GM12878 (cell line): ENCODE data around the gene PIGV. TPM values are rescaled to one million over a fixed set of nuclear protein-coding genes. Genes with fewer than 3 reads are reported as not detected.

Source experiments
- BHLHE40 ChIP-seq, 2 experiments: fragments of 450-650 bp in 1 of 2; IDR thresholded peaks; 2 replicates each; pipeline ENCODE4 v1.6.1; 2011 to 2017; ENCODE audit warnings: low read depth in 2 of 2, borderline replicate concordance in 1 of 2, improper control_type of control experiment in 1 of 2, low read length in 1 of 2, mild to moderate bottlenecking in 1 of 2
- BRCA1 ChIP-seq: IDR thresholded peaks from 2 replicates; pipeline ENCODE4 v1.6.1; 2011; ENCODE audit warnings: low read depth, low read length, improper control_type of control experiment
- CREB1 ChIP-seq: IDR thresholded peaks from 2 replicates; pipeline ENCODE4 v1.6.1; 2012; ENCODE audit warnings: low read depth, mild to moderate bottlenecking, inconsistent platforms
- E2F8 ChIP-seq: fragments of 450-650 bp; IDR thresholded peaks from 2 replicates; pipeline ENCODE4 v1.6.1; 2018; ENCODE audit warnings: mild to moderate bottlenecking, low read depth, moderate library complexity; ENCODE audit not compliant: partially characterized antibody
- E4F1 ChIP-seq: fragments of 450-650 bp; IDR thresholded peaks from 2 replicates; pipeline ENCODE4 v1.6.1; 2018; ENCODE audit warnings: borderline replicate concordance, mild to moderate bottlenecking; ENCODE audit not compliant: partially characterized antibody
- EP300 ChIP-seq, 2 experiments: fragments of 150-350 bp in 1 of 2; IDR thresholded peaks; 2 replicates each; pipeline ENCODE4 v1.6.1; 2011 to 2012; ENCODE audit warnings: low read depth in 2 of 2, low read length in 2 of 2, borderline replicate concordance in 1 of 2, improper control_type of control experiment in 1 of 2, inconsistent platforms in 1 of 2; ENCODE audit not compliant: control insufficient read depth in 1 of 2
- IRF3 ChIP-seq: fragments of 450-650 bp; IDR thresholded peaks from 2 replicates; pipeline ENCODE4 v1.6.1; 2014; ENCODE audit warnings: mild to moderate bottlenecking
- KLF5 ChIP-seq: fragments of 450-650 bp; IDR thresholded peaks from 2 replicates; pipeline ENCODE4 v1.6.1; 2014; ENCODE audit warnings: mild to moderate bottlenecking; ENCODE audit not compliant: partially characterized antibody
- MTA2 ChIP-seq: fragments of 450-650 bp; IDR thresholded peaks from 2 replicates; pipeline ENCODE4 v1.6.1; 2016; ENCODE audit warnings: low read depth, mild to moderate bottlenecking, moderate library complexity
- MXI1 ChIP-seq: fragments of 150-350 bp; IDR thresholded peaks from 2 replicates; pipeline ENCODE4 v1.6.1; 2011; ENCODE audit warnings: low read depth, mild to moderate bottlenecking, inconsistent platforms, low read length, improper control_type of control experiment
- NFXL1 ChIP-seq: fragments of 450-650 bp; IDR thresholded peaks from 2 replicates; pipeline ENCODE4 v1.6.1; 2017; ENCODE audit warnings: antibody characterized with exemption, mild to moderate bottlenecking, borderline replicate concordance
- NFYA ChIP-seq: IDR thresholded peaks from 2 replicates; pipeline ENCODE4 v1.6.1; 2011; ENCODE audit warnings: low read depth, mild to moderate bottlenecking, low read length, improper control_type of control experiment, borderline replicate concordance
- YBX1 ChIP-seq: fragments of 450-650 bp; IDR thresholded peaks from 2 replicates; pipeline ENCODE4 v1.6.1; 2016; ENCODE audit warnings: antibody characterized with exemption
- ZBED1 ChIP-seq: IDR thresholded peaks from 2 replicates; pipeline ENCODE4 v1.6.1; 2016; ENCODE audit warnings: borderline replicate concordance
- ZBTB40 ChIP-seq: fragments of 450-650 bp; IDR thresholded peaks from 2 replicates; pipeline ENCODE4 v1.6.1; 2016; ENCODE audit warnings: mild to moderate bottlenecking, moderate library complexity, borderline replicate concordance
- ZZZ3 ChIP-seq: IDR thresholded peaks from 2 replicates; pipeline ENCODE4 v1.6.1; 2011; ENCODE audit warnings: low read depth; ENCODE audit not compliant: control insufficient read depth, insufficient read length
- polyA plus RNA-seq, 11 experiments: library from polyadenylated mRNA; depleted of rRNA in 4 of 11; unstranded in 6 of 11; stranded (reverse) in 5 of 11; fragments of >200 nt; fragmentation: Nextera tagmentation in 4 of 11; fragmentation: Illumina TruSeq in 1 of 11; extraction: Ambion mirVana in 4 of 11; extraction: Trizol in 1 of 11; gene quantifications; 1 replicate in 1 of 11; 2 replicates in 10 of 11; pipeline versions ENCODE4 v1.2.1 to v1.2.3, GENCODE V29; 2011 to 2016; ENCODE audit warnings: inconsistent platforms in 2 of 11, missing spikeins in 2 of 11, low read depth in 1 of 11
- total RNA-seq, 4 experiments: library from RNA; depleted of rRNA in 3 of 4; stranded (reverse); fragments of >200 nt in 3 of 4; fragmentation: Illumina TruSeq in 1 of 4; extraction: Trizol in 1 of 4; gene quantifications; 2 replicates each; pipeline versions ENCODE4 v1.2.1 to v1.2.3, GENCODE V29; 2013 to 2021

The PIGV gene
- total and polyA plus RNA-seq, 10 of the 15 experiments (the other 5 are each of a cell fraction or from before 2014, with no cell fraction given): 8.8 to 18.1 (median 11.9) TPM

- no peak for TF ChIP-seq E4F1
- no peak for TF ChIP-seq KLF5
- no peak for TF ChIP-seq YBX1
- TF ChIP-seq MXI1: no peak
- TF ChIP-seq EP300 (IDR thresholded peaks at IDR 0.05; ENCODE audit: borderline replicate concordance in 1 of 2, control insufficient read depth in 1 of 2, low read depth in 2 of 2, low read length in 2 of 2): no peak
- no peak for TF ChIP-seq IRF3
- no peak for TF ChIP-seq BRCA1
- no peak for TF ChIP-seq ZZZ3
- no peak for TF ChIP-seq E2F8
- no peak for TF ChIP-seq NFXL1
- peak in 1 of 2 experiments; percentile 46; a peak in 2 of 4 replicates for TF ChIP-seq BHLHE40 (IDR thresholded peaks at IDR 0.05; ENCODE audit: borderline replicate concordance in 1 of 2, low read depth in 2 of 2, low read length in 1 of 2)
- TF ChIP-seq ZBTB40: peak; percentile 42; the same call in 1 of the 2 replicates
- no peak for TF ChIP-seq NFYA
- TF ChIP-seq ZBED1: no peak
- TF ChIP-seq MTA2: no peak
- no peak for TF ChIP-seq CREB1
Measured at GRCh38 chr1:26826261-26827105, 38.7 kb downstream of the PIGV start, which contains the start of gene ZDHHC18 (continued).
